IPS-NIHi7 (cell line): ENCODE measurements around the gene NAE1.

ENCODE experiments used
- DNase-seq: peaks from one replicate; pipeline ENCODE4 v3.0.0; 2012; ENCODE audit warnings: mixed read lengths; ENCODE audit errors: extremely low spot score

The NAE1 gene

DNA sequence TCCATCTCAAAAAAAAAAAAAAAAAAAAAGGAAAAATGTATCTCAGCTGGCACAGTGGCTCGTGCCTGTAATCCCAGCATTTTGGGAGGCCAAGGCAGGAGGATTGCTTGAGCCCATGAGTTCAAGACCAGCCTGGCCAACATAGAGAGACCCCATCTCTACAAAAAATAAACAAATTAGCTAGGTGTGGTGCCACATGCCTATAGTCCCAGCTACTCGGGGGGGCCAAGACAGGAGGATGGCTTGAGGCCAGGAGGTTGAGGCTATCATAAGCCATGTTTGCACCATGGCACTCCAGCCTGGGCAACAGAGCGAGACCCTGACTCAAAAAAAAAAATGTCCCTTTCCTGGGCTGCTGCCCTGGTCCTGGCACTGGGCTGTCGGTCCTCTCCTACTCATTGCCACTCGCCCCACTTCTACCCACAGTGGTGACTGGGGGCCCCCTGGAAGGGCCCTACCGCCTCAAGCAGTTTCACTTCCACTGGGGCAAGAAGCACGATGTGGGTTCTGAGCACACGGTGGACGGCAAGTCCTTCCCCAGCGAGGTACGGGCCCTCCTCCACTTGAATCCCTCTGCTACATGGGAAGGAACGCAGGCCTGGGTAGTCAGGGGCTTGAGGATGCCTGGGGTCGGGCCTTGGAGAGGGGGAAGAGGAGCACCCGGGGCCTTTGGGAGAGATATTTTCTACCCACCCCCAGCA lies 19.5 kb upstream of the NAE1 start:
- no peak for DNase-seq

- DNase-seq, result no peak
Measured at GRCh38 chr16:66849549-66849948, 18.8 kb upstream of the NAE1 start.

DNA sequence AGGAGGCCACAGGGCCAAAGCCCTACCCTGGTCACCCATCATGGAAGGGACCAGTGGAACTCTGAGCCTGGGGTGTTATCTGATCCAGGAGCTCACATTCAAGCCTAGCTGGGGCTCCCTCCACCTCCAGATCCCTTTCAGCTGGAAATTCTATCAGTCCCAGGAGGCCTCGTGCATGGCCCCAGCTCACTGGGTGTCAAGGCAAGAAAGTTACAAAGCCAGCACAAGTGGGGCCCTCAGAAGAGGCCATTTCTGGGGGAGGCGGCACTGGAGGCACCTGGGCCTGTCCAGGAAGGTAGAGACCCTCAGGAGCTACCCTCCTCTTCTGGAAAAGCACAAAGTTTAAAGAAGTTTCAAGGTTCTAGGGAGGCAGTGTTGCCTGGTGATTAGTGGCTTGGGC lies 18.2 kb upstream of the NAE1 start:
- DNase-seq, result peak; percentile 6

GRCh38 chr16:66848172-66848571 lies 17.4 kb upstream of the NAE1 start:
- peak; percentile 3 for DNase-seq

DNA sequence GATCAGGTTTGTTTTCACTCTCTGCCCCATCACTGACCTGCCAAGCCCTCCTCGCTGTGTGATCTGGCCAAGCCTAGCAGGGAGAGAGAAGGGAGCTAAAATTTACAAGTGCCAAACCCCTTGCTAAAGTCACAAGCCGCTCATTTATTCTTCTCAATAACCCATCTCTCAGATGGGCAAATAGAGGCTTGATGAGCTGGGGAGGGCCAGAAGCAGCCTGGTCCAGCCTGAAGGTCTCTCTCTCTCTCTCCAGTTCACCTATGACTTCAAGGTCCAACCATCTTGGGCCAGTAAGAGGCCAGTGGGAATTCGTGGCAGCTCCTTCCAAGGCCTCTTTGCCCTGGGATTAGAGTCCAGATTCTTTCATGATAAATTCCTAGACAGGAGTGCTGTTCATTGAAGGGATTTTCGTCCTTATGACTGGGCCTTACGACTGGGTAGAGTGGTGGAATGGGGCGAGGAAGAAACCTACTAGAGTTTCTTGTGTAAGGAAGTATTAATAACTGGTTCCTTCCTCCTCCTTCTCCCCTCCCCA lies 16.8 kb upstream of the NAE1 start:
- DNase-seq, result no peak

DNA sequence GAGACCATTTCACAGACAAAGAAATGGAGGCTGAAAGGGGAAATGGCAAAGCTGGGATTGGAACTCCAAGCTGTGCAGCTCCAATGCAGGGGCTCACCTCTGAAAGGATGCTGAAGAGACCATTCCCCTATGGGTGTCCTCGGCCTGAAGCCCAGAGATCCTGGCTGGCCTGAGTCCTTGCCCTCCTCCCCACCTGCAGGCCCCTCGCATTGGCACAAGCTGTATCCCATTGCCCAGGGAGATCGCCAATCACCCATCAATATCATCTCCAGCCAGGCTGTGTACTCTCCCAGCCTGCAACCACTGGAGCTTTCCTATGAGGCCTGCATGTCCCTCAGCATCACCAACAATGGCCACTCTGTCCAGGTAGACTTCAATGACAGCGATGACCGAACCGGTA lies 16.1 kb upstream of the NAE1 start:
- DNase-seq, result peak; percentile 4

DNA sequence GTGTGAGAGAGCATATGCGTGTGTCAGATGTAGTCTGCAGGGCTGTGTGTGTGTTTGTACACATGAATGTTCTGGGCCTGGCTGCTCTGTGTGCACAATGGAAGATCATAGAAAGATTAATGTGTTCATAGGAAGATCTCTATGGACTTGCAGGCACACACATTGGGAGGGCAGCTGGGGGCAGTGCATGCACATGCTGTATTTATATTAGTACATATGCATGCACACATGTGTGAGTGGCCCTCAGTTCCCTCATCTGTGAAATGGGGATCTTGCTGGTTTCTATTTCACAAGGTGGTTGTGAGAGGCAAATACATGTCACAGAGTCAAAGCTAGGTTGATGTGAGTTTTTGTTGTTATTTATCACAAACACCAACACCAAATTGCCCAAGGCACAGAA lies 15.5 kb upstream of the NAE1 start:
- DNase-seq, result no peak

DNA sequence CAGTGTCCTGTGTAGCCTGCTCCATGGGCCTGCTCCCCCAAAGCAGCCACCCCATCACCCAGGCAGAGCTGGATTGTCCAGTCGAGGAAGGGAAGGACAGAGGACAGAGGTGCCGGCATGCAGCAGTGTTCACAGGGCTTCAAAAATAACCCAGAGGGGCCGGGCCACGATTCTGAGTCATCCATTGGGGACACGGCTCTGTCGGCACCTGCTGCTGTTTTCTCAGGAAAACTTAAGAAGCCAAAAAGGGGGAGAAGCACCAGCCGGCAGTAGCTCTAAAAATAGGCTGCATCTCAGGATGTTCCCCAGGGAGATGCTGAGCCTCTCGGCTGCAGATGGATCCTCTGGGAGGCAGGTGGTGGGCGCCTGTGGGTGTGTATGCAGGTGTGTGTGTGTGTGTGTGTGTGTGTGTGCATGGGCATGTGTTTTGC lies 15.0 kb upstream of the NAE1 start:
- peak; percentile 12 for DNase-seq

DNA sequence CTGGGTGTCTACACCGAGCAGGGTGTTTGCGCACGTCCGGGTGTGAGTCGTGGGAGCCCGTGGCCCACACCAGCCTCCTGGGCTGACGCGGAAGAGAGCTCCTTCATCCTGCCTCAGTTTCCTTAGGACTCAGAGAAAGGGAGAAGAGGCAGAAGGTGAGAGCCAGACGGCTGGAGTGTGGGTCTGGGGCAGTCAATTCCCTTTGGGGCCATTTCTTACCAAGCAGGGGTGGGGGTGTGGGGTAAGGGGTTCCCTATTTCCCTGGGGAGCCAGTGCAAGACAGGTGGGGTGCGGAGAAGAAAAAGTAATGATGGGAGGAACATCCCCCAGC lies 14.3 kb upstream of the NAE1 start:
- DNase-seq, result peak; percentile 12

DNA sequence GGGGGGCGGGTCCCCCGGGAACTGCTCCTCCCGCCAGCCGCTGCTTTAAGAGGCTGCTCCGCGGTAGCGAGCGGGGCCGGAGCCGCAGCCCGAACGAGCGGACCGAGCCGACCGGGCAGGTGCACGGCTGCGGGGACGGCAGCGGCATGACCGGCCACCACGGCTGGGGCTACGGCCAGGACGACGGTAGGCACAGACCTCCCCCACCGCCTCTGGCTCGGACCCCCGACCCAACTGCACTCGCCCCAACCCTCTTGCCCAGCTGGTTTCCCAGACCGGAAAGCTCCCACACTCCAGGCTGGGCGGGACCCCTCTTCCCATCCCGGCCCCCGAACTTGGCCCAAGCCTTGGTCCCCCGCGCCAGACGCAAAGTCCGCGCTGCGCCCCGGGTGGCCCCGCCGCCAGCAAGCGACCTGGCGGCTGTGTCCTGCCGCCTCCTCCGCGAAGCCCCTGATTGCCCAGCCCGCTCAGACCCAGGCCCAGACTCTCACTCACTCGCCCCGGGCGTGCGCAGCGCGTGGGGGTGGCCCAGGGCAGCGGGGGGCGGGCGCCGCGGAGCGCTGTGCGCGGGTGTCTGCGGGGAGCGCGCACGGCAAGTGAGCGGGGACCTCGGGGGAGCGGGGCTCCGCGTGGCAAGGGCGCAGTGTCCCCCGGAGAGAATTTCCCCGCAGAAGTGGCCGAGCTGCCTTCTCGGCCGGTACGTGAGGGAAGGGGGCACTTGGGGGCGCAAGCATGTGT lies 13.7 kb upstream of the NAE1 start, which contains the start of gene CA7:
Gene CA7, plus strand, starts transcription at position 73 of the 738 bp plus-strand sequence. Its CDS starts 74 bp downstream, at position 147.
- DNase-seq, result peak; percentile 43

- DNase-seq, result peak; percentile 53
Measured at GRCh38 chr16:66844009-66844341, 13.2 kb upstream of the NAE1 start.

GRCh38 chr16:66843191-66843590 lies 12.4 kb upstream of the NAE1 start:
- peak; percentile 13 for DNase-seq

GRCh38 chr16:66842765-66843164 lies 12.0 kb upstream of the NAE1 start:
- peak; percentile 10 for DNase-seq

GRCh38 chr16:66841366-66841765 lies 10.6 kb upstream of the NAE1 start:
- peak; percentile 4 for DNase-seq

DNA sequence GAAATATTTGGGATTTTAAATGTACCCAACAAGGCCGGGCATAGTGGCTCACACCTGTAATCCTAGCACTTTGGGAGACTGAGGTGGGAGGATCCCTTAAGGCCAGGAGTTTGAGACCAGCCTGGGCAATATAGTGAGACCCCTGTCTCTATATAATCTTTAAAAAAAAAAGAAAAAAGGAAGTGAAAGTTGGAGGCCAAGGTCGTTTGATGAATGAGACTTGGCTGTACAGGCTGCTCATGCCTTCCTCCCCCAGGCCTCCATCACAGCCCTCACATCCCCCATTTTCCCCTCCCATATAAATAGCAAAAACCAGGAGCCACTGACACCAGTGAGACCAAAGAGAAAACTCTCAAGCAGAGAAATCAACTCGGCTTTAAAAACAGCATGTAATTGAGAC lies 10.1 kb upstream of the NAE1 start:
- DNase-seq, result no peak

GRCh38 chr16:66834746-66835145 lies 4.0 kb upstream of the NAE1 start:
- DNase-seq, result no peak

- no peak for DNase-seq
Measured at GRCh38 chr16:66832661-66833305, 2.0 kb upstream of the NAE1 start.

DNA sequence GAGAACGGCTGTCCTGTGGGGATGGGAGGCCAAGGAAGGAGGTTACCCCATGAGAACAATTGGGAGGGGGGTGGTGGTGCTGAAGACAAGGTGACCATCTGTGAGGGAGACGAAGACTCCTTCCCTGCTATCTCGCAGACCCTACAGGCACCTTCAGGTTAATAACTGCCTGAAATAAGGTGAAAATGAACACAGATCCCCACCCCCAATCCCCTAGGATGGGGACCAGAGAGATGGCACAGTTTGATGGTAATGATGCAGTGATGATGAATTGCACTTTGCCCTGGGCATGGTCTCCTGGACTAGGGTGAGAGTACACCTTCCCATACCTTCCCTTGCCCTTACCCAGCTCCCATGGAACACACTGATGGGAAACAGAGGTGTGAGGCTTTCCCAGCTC lies 1.4 kb upstream of the NAE1 start:
- no peak for DNase-seq

DNA sequence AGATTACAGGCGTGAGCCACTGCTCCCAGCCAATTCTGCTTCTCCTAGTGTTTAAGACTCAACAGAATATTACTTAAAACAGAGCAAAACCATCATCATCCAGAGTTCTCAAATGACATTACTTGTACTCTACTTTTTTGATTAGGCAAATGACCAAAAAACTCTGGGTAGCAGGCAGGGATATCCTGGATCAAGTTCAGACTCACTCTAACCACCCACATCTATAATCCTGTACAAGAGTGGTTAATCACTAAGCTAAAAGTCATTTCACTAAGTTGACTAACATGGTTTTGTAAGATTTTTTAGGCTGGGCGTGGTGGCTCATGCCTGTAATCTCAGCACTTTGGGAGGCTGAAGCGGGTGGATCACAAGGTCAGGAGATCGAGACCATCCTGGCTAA lies 6.8 kb downstream of the NAE1 start:
- no peak for DNase-seq

- no peak for DNase-seq
Measured at GRCh38 chr16:66814734-66815133, 16.0 kb downstream of the NAE1 start.

DNA sequence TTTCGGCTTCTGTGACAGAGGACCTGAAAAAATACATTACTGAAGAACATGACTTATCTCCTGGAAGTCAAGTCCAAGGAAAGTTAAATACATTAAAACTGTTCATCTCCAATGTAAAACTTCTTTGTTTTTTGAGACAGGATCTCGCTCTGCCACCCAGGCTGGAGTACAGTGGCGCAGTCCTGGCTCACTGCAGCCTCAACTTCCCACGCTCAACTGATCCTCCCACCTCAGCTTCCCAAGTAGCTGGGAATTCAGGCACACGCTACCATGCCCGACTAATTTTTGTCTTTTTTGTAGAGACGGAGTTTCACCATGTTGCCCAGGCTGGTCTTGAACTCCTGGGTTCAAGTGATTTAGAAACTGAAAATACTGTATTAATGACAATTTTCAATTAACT lies 19.7 kb downstream of the NAE1 start:
- DNase-seq, result no peak

DNA sequence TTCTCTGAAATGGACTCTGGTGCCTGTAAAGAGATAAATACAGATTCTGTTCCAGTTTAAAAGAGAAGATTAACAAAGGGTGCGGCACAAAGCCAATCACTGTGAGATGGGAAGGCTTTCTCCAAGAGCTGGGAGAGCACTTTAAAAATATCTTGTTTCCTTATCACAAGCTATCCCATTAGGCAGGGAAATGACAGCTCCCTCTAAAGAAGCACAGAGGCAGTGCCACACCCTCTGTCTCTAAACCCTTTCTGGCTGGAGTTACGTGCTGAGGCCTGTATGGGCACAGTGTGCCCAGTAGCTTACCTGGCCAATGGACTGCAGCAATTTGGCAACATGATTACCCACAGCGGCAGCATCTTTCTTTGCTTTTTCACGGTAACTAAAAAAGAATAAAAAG lies 20.4 kb downstream of the NAE1 start:
- no peak for DNase-seq

DNA sequence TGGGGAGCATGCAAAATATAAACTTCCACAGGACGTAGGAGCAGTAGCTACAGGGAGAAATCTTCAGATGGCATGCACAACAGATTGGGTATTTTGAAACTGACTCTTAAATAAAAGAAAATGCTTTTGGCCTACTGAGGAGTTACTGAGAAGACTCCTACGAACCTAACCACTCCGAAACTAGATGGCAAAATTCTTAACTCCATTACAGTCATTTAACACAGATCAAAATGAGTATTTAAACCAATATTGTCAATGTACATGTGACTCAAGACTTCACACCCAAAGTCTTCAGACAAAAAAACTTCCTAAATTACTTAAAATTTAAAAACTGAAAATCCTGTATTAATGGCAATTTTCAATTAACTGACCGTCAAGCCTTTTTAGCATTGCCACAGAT lies 21.0 kb downstream of the NAE1 start:
- DNase-seq, result no peak
